GM19324 (cell line): ENCODE data around the gene EML1.

ENCODE experiments used
- ATAC-seq: cut with Tn5 transposase; IDR thresholded peaks from one replicate; pipeline ENCODE4 v1.9.1; 2021; ENCODE audit warnings: mild to moderate bottlenecking, moderate library complexity; ENCODE audit not compliant: unreplicated experiment, low FRiP score

EML1 gene

DNA sequence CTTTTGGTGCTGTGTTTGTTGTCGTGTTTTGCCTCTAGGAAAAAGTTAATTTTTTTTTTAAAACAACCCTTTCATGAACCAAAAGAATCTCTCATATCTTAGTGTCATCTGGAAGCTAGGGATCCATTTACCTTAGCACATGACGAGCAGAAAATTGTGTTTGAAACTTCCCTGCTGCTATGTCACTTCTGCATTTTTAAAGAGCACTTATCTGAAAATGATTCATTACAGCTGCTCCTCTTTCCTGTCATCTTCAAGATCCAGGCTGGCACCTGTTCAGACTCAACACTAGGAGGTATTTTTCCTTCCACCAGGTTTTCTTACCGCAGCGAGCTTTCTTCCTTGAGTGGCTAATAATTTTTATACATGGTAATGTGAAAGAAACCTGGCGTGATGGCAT lies 67.0 kb downstream of the EML1 start:
- ATAC-seq = no peak

DNA sequence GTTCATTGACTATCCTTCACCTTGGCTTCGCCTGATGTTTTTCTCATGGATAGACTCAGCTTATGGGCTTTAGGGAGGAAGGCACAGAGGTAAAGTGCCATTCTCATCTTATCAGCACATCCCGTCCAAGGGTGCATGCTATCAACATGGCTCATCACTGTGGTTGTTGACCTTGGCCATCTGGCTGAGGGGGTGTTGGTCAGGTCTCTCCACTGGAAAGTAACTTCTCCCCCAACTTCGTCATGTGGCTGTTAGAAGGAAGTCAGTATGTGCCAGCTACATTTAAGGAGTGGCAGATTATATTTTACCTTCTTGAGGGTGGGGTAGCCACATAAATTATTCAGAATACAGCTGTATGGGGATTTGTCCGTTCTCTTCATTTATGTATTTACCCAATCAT lies 68.9 kb downstream of the EML1 start:
- no peak for ATAC-seq

DNA sequence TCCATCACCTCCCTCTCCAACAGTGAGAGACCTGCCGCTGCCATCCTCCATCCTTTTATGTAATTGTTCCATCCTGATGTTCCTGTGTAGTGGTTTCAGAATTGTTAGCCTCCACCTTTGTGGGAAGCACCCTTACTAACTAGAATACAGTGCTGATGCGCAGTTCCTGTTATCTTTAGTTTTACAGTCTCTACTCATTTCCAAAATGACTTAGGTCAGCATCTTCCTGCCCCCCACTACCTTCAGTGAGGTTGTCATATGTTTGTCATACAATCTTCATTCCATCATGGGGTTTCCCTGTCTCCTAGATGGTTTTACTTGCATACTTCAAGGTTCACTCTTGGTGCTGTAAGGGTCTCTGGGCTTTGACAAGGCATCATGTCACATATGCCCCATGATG lies 69.8 kb downstream of the EML1 start:
- no peak for ATAC-seq

DNA sequence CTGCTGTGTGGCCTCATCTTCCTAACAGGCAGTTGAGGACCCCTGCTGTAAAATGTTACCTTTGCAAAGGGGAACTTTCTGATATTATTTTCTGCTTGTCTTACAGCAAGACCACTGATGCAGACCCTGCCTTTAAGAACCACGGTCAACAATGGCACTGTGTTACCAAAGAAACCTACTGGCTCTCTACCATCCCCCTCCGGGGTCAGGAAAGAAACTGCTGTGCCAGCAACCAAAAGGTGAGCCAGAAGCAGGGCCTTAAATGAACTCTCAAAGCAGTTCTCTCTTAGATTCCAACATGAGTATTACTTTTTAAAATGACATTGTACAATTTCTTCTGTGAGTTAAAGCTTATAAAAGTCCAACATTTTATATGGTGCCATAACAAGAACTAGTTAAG lies 72.2 kb downstream of the EML1 start:
- no peak for ATAC-seq

DNA sequence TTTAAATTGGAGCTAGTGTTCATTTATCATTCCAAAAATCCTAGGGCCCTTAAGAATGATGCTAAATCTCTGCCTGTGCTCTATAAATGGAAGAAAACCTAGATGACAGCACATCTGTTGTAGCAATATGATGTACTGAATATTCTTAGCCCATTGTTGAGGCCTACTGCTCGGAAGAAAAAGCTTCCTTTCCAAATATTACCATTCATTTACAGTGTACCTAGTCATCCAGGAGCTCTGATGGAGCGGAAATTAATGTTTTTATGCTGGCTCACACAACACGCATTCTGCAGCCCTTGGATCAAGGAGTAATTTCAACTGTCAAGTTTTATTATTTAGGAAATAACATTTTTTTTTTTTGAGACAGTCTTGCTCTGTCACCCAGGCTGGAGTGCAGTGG lies 77.4 kb downstream of the EML1 start:
- ATAC-seq = no peak

DNA sequence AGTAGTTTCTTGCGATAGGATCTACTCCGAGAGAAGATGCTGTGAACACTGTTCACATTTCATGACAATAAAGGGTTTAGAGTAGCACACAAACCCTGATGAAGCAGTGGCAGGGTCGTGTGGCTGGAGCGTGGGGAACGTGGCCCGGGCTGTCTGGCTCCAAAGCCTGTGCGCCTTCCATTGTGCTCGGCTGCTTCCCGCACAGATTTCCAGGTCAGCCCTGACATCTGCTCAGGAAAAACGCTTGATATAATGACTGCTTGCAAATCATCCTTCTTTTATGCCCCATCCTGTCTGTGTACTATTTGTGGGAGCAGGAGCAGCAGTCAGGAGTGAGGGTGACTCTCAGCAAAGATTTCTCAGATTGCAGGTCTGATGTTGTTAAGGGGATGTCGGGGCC lies 78.6 kb downstream of the EML1 start:
- no peak for ATAC-seq

DNA sequence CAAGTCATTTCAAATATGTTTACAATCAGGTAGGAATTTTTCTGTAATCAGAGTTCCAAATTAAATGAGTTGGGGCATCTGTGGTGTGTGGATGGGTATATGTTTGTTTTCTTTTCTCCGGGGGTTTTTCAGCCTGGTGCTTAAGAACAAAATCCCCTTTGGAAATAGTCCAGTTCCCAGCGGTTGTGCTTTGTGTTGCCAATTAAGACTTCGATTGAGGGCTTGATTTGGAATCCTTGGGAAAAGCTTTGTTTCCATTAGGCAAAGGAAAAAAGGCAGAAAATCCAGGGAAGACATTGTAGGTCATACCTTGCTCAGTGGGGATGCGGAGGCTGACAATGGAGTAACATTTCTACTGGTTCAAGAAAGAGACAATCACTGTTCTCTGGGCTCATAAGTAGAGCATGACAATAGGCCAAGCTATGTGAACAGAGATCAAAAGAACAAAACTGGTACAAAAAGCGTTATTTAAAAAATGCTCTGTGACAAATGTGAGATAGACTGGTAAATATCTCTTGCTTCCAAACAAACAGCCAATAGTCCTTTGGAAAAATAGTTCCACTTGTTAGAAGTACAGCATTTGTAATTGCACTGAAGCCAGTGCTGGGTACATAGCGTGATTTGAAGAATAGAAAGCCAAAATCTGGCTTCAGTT lies 79.7 kb downstream of the EML1 start:
- no peak for ATAC-seq

DNA sequence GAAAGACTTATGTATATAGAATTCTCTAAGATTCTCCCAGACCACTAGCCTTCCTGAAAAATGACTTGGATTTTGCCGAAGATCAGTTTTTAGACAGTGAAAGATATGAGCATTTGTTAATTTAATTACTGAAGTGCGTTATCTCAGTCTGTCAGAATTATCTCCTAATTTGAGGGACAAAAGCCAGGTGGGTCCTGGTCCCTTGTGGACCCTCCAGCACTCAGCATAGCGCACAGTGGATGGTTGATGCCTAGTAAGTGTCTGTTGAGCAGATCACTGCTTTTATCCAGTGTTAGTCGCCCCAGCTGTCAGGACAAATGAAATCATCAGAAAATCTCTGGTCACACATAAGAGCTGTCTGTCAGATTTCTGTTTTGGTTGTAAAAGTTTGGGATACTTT lies 80.4 kb downstream of the EML1 start:
- ATAC-seq = no peak

DNA sequence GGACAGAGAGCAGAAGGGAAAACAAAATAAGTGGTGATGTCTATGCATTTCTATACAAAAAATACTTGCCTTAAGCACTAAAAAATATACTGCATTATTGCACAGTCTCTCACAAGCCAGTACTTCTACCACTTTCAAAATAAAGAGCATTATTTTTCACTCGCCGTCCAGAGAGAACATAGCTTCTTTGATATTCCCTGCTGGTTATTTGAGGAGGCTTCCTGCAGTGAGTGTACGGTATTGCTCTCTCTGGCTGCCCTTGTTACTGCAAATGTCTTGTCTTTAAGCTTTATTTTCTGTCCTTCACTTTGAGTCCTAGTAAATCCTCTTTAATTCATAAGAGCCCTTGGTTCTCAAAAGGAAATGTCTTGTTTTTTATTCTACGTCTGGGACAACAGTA lies 81.1 kb downstream of the EML1 start:
- ATAC-seq = no peak

DNA sequence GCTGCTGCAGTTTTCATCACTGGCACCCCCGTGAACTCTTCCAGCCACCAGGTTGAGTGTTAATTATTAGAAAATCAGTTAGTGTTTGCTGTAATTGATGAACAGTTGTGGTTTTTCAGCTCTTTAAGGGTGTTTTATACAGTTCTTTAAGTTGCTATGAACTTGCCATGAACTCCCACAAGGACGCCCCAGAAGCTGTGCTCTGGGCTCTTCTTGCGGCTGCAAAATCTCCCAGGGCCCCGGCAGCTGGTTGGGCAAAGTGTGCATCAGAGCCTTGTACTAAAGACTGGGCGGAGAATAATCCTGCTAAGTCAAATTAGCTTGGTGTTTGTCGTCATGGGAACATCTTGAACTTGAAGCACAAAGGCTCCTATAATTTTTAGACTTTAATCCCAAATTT lies 82.2 kb downstream of the EML1 start:
- no peak for ATAC-seq

DNA sequence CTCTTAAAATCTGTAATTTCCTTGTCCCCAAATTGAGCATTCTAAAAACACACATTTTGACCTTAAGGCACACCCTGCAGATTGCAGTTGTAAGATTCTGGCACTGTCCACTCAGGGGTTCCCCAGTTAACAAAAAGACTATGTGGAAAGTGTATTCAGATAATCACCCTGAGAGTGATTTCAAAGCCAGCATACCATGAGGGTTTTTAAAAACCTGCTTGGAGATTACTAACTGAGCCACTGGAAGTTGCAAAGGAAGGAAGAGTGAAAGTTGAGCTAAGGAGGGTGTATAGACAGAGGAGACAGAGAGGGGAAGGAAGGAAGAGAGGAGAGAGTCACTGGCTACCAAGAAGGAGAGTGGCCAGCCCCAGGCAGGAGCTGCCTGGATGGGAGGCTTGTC lies 82.6 kb downstream of the EML1 start:
- no peak for ATAC-seq

DNA sequence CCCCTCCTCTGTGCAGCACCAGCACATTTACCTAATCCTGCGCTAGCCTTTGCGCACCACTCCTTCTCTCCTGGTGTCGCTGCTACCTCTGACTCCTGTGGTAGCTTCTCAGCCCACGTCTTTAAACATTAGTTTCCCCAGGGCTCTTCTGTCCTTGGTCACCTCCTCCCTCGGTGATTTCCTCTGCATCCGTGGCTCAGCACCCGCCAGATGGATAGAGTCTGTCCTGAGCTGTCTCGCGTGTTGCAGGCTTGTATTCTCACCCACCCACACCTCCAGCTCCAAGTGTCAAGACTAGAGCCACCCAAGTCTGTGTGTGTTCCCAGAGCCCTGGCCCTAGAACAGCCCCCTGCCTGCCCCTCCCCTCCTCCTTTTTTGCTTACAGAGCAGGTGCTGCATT lies 83.2 kb downstream of the EML1 start:
- no peak for ATAC-seq

DNA sequence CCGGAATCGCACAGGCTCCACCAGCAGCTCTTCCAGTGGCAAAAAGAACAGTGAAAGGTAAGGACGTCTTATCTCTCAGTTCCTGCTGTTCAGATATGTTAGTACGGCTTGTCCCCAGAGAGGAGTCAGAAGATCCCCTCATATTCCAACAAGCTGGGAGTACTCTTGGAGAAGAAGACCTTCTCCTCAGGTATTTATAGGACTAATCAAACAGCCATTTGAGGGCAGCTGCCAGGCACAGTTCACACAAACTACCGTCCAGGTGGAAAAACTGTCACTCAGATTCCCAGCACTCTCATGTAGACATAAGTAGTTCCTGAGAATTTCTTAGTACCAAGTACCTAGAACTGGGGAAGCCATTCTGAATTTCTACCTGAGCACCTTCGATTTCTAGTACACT lies 85.3 kb downstream of the EML1 start:
- ATAC-seq = no peak

DNA sequence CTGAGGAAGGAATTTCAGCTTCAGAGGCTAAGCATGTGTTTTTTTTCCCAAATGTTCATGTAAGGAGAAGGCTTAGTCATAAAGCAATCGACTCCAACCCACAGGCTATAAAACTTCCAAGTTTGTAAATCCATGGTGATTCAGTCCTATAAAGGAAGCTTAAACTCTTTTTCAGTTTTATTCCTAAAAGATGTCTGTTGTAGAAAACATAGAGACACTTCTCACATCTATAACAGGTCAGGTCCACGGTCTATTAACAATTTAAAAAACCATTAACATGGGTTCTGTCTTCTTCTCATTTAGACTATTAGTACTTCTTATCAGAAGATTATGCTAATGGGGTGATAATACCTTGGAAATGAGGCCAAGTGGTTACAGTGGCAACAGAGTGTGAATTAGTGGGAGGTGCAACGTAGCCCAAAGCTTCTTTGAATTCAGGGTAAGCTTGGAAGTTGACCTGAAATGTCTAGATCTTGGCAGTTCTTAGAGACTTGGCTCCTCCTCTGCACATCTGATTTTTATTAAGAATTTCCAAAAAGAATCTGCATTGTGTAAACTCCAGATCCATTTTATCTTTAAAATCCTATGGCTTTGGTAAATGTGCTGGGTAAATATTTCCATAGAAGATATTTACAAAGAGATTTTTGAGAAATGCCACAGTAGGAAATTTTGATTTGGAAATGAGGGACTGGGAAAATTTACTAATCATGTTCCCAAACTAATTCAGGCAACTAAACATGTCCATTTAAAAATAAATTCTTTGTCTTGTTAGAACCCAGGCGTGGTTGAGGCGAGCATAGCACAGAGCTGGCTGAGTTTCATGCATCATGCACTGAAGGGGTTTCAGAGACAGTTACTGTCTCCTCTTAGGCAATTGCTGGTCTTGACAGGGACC lies 86.4 kb downstream of the EML1 start:
- no peak for ATAC-seq

DNA sequence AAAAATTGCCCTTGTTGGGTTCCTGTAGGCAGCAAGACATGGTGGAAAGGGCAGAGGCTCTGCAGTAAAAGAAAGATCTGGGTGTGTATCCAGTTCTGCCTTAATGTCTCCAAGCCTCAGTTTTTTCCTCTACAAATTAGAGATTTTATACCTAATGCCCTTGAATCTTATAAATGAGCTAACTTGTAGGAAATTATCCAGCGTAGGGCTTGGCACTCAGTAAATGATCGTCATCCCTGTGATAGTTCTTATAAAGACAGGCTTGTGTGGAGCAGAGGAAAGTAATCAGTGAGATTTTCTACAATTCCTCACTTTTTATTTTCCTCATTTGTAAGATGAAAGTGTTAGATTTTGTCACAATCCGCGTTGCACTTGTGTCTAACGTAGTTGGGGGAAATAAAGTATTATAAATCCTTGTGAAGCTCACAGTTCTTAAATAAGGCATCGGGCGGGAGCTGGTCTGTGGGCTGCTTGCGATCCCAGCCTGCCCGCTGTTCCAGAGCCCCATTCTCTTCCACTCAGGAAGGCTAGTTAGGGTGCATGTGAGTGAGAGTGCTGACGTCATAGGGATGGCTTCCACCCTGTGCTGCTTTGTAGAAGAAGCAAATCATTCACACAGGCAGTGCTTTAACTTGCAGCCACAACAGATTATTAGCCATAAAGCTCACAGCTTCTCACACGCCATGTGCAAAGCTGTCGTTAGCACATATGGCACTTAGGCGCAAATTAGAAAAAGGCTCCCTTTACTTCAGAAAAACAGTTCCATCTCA lies 87.6 kb downstream of the EML1 start:
- no peak for ATAC-seq

DNA sequence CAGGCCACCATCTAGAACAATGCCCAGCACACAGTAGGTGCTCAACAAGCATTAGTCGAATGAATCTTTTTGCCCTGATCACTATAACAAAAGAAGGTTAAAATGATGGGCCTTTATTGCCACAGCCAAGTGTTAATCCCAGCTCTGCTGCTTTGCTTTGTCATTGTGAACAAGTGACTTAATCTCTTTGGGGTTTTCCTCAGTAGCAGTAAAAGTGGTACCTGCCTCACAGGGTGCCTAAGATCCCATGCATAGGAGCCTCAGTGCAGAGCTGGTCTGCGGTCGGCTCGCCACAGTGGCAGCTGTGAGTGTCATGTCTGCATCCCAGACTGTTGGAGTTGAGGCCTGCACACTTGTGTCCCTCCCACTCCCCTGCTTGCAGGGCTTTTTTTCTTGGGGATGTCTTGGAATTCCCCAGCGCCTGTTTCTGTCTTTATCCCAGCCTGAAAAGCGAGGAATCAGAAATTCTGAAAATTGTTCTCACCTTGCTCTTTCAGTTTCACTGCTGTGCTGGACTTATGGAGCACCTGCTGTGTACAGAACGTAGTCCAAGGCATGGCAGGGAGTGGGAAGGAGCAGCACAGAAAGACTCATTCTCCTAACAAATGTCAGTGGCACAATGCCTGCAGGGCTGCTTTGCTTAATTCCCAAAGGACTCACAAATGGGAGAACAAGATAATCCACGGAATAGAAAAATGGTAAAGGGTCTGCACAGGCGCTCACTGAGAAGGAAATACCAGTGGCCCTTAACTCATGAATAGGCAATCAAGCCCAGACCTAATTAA lies 90.8 kb downstream of the EML1 start:
- no peak for ATAC-seq

DNA sequence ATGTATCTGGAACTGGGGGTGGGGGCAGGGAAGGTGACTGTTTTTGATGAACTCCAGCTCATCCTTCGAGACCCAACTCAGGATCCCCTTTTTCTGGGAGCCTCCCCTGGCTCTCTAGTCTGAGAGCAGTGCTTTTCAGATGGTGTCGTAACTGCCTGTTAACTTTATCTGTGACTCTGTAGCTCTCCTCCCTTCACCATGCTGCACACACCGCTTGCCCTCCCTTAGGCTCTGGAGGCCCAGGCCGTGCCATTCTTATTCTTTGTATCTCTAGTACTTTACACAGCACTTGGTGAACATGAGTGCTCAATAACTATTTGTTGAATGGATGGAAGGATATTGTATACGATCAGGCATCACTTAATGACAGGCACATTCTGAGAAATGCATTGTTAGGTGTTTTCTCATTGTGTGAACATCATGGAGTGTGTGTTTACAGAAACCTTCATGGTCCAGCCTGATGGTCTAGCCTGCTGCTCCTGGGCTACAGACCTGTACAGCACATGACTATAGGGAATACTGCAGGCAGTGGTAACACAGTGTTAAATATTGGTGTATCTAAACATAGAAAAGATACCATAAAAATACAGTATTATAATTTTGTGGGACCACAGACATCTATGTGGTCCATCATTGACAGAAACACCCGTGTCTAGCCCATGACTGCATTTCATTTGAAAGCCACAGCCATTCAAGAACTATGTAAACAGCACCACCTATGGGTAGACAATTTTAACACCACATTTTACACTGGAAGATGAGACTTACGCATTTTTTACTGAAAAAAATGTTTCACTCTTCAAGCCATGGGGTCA lies 91.8 kb downstream of the EML1 start:
- no peak for ATAC-seq

DNA sequence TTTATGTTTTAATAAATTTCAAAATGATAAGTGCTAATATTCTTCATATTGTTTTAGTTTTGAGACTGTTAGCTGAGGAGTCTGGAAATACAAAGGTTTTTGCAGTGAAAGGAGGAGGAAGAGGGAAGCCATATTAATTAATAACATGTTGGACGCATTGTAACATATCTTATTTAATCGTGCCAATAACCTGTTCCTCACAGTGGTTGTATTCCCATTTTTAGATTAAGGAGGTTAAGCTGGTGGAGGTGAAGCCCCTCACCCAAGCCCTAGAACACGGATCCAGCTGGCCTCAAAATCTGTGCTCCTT lies 92.4 kb downstream of the EML1 start:
- no peak for ATAC-seq

DNA sequence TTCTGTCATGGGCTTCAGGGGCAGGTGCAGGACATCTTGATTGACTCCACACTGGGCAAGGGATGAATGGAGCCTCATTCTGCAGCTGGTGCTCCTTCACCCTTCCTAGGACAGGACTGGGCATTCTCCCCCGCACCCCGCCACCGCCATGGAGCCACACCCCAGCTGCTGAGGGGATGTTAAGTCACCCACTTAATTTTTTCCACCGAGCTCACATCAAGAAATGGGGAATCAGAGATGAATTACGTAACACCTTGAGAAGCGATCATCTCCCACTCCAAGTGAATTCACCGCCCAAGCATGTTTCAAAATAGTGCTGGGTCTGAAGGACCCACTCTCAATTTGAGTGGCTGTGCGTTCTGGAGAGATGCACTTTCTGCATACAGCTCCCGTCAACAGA lies 94.2 kb downstream of the EML1 start:
- no peak for ATAC-seq

DNA sequence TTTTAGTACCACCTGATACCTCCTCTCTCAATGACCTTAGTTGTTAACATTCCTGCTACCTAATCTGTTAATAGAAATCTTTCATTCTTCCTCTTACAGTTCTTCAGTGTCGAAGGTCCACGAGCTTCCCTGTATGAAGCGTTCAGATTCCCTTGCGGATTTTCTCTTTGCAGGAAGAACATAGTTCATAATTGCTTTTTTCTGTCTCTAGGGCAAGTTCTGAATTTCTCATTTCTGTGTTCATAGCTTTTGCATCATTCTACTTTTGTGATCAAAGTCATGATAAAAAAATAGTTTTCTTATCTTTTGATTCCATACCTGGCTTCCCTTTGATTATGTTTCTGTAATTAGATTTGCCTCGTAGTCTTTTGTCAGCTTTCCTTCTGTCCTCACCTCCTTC lies 94.9 kb downstream of the EML1 start:
- no peak for ATAC-seq
